HFF-Myc (cell line): Measurements from ENCODE around the gene RNU6-9.
"Not testable (repeated sequence)": the region's sequence is repeated elsewhere in the genome, so short reads cannot be mapped to it uniquely, and the experiment has no call there.

ENCODE experiments used
- DNase-seq: peaks from one replicate; pipeline ENCODE4 v3.0.0-alpha.2; 2011; ENCODE audit warnings: low read depth; ENCODE audit errors: extremely low read depth
- H3K4me3 ChIP-seq: replicated peaks from 2 replicates; pipeline ENCODE4 v1.5.1; 2011; ENCODE audit warnings: low read depth, mild to moderate bottlenecking, control low read depth, low read length
- CTCF ChIP-seq: IDR thresholded peaks from 2 replicates; pipeline ENCODE4 v1.5.1; 2012; ENCODE audit warnings: mild to moderate bottlenecking, low read depth, low read length, control low read depth; ENCODE audit errors: missing control alignments

Gene RNU6-9

GRCh38 chr19:850221-850978, 42.9 kb upstream of the RNU6-9 start:
- DNase-seq, result no peak
- TF ChIP-seq CTCF, result no peak
- H3K4me3 ChIP-seq, result no peak overlapping the region

DNA sequence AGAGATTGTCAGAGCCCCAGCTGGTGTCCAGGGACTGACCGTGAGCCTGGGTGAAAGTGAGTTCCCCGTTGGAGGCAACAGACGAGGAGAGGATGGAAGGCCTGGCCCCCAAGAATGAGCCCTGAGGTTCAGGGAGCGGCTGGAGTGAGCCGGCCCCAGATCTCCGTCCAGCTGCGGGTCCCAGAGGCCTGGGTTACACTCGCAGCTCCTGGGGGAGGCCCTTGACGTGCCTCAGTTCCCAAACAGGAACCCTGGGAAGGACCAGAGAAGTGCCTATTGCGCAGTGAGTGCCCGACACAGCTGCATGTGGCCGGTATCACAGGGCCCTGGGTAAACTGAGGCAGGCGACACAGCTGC, 42.3 kb upstream of the RNU6-9 start:
- no peak for TF ChIP-seq CTCF
- DNase-seq, result no peak
- H3K4me3 ChIP-seq, result no peak overlapping the region

DNA sequence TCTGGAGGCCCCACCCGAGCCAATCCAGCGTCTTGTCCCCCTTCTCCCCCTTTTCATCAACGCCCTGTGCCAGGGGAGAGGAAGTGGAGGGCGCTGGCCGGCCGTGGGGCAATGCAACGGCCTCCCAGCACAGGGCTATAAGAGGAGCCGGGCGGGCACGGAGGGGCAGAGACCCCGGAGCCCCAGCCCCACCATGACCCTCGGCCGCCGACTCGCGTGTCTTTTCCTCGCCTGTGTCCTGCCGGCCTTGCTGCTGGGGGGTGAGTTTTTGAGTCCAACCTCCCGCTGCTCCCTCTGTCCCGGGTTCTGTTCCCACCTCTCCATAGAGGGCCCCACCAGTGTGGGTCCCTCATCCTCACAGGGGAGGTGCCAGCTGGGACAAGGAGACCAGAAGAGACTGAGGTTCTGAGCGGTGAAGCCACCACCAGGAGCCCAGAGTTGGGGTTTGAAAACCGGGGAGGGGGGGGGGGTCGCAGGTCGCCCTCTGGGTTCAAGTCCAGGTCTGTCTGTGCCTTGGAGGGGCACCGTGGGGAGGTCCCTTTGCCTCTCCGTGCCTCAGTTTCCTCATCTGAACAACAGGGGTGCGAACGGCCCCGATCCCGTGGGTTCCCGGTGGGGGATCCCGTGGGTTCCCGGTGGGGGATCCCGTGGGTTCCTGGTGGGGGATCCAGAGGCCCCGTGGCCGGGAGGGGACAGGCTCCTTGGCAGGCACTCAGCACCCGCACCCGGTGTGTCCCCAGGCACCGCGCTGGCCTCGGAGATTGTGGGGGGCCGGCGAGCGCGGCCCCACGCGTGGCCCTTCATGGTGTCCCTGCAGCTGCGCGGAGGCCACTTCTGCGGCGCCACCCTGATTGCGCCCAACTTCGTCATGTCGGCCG, 40.9 kb upstream of the RNU6-9 start, which contains the start of gene ELANE:
Gene ELANE (plus strand): TSS at position 168 of the 878 bp plus-strand sequence. CDS start 26 bp downstream, at position 194.
- no peak within 1 kb of the TSS for H3K4me3 ChIP-seq
- no peak for DNase-seq
- TF ChIP-seq CTCF, result no peak

DNA sequence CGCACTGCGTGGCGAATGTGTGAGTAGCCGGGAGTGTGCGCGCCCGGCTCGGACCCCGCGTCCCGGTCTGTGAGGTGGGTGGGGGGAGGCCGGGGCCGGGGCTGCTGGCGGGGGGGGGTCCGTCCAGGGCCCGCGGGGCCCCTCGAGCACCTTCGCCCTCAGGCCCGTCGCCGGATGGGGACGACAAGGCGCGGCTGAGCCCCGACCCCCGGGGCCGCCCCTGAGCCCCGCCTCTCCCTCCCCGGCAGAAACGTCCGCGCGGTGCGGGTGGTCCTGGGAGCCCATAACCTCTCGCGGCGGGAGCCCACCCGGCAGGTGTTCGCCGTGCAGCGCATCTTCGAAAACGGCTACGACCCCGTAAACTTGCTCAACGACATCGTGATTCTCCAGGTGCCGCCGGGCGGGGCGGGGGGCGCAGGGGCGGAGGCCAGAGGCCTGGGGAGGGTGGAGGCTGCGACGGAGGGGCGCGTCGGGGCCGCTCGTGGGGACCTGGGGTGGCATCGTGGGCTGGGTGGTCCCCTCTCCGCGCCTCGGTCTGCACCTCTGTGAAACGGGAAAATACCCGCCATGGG, 40.2 kb upstream of the RNU6-9 start:
- H3K4me3 ChIP-seq, result no peak overlapping the region
- DNase-seq, result no peak
- no peak for TF ChIP-seq CTCF

DNA sequence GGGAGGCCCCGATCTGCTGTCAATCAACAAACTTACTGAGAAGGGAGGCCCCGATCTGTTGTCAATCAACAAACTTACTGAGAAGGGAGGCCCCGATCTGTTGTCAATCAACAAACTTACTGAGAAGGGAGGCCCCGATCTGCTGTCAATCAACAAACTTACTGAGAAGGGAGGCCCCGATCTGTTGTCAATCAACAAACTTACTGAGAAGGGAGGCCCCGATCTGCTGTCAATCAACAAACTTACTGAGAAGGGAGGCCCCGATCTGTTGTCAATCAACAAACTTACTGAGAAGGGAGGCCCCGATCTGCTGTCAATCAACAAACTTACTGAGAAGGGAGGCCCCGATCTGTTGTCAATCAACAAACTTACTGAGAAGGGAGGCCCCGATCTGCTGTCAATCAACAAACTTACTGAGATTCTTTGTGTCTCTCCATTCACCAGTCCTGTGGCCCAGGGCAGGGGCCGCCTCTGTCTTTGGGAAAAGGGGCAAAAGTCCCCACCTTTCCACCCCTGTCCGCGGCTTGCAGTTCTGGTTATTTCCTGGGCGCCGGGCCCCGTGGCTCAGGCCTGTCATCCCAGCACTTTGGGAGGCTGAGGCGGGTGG, 39.6 kb upstream of the RNU6-9 start:
- DNase-seq, H3K4me3 ChIP-seq: not testable (repeated sequence)

GRCh38 chr19:854549-854948, 38.7 kb upstream of the RNU6-9 start:
- TF ChIP-seq CTCF, result no peak
- H3K4me3 ChIP-seq, result no peak overlapping the region
- no peak for DNase-seq
